NCI-H748 treated with DMSO at 0.1 percent for 48 hours (cell line): Measurements from ENCODE around the gene ANGPTL1.

Source experiments
- DNase-seq: peaks from one replicate; lab custom pipeline; 2025; lab: John Stamatoyannopoulos, UW

The ANGPTL1 gene, protein sequence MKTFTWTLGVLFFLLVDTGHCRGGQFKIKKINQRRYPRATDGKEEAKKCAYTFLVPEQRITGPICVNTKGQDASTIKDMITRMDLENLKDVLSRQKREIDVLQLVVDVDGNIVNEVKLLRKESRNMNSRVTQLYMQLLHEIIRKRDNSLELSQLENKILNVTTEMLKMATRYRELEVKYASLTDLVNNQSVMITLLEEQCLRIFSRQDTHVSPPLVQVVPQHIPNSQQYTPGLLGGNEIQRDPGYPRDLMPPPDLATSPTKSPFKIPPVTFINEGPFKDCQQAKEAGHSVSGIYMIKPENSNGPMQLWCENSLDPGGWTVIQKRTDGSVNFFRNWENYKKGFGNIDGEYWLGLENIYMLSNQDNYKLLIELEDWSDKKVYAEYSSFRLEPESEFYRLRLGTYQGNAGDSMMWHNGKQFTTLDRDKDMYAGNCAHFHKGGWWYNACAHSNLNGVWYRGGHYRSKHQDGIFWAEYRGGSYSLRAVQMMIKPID

DNA sequence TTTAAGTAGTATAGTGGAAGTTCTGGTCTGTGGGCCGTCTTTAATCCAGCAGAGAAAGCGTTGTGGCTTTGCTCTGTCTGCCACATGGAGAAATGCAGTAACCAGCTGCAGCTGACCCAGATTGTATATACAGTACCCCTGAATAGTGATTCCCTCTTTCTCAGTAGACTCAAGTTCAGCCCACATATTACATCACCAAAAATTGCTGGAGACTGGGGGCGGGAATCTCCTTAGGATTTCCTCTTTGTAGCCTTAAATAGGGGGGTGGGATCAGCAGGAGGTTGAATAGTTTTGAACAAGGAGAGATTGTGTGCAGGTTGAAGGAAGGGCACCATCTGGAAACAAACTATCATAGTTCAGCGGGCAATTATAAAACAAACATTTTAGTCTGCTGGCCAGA lies at the start of gene ANGPTL1:
Gene ANGPTL1 (minus strand): TSS at position 134 of the 400 bp plus-strand sequence. CDS start 5,301 bp downstream, outside the sequence.
- DNase-seq = no peak

DNA sequence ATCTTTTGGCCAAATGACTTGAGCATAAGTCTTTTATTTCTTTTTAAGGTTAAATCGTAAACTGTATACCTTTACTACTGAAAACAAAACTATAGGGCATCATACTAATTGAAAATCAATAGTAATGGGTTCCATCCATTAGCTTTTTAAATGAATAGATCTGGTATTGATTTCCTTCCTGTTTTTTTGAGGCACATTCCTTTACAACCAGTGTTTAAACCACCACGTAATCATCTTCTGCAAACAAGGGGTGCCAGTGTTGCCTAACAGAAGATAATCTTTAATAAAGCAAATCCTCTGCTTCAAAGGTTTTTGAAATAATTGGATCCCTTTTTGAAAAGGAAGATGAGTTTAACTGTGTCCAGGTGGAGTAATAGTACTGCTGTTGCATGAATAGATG lies 48.7 kb upstream of the ANGPTL1 start:
- DNase-seq = no peak

DNA sequence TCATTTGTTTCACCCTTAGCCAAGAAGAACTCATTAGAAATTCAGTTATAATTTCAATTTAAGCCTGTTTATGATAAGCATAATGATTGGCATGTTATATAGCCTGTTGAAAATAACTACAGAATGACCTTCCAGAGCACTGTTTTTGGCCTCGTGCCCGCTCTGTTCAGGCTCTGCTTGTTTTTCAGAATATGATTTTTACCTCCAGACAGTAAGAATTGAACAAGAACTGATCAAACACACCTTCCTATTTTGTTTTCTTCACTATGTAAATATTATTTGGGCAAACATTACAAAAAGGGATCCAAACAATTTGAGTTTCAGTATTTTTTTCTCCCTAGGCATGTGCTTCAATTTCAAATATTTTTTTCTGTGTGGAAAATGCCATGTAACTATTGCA lies 48.1 kb upstream of the ANGPTL1 start:
- no peak for DNase-seq

DNA sequence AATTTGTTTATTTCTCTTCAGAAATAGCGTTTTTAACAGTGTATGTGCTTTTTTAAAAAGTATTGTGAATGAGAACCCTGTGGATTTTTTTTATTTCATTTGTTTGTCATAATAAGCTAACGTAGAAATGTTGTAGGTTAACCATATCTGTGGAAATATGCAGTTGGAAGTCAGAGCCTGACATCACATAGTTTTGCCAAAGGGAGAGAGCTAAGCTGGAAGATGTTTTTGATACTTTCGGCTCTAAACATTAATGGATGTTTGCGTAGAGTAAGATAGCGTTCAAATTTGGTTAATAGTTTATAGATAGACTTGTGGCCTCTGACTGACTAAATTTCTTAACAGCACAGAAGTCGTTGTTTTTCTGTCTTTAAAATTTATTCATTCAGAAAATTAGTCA lies 47.4 kb upstream of the ANGPTL1 start:
- no peak for DNase-seq

DNA sequence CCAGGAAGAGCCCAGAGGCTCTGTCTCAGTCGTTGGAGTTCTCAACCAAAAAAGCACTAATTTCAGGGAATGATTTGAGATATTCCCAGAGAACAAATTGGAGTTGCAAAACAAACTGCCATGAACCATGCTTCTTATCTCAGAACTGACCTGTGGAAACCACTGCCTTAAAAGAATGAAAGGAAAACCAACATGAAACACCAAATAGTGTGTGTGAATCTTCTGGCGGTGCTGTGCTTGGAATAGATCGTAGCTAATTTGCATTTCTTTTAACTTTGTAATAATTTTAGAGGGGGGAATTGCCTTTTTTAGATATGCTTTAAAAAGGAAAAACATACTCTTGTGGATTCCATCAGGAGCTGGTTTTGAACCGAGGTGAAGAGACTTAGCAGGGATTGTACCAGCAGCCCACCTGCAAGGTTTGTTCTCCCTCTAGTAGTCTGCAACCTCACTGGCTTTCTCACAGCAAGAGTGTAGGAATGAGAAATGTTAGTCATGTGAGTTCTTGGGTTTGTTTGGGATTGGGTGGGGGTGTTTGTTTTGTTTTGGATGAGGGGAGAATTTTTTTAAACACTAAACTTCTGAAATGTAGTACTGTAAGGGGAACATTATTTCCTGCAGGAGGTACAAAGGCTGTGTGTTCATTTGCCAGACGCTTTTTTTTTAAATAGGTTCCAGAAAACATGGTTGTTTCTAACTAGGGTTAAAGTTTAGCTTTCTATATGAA lies 45.7 kb upstream of the ANGPTL1 start:
- DNase-seq = no peak

DNA sequence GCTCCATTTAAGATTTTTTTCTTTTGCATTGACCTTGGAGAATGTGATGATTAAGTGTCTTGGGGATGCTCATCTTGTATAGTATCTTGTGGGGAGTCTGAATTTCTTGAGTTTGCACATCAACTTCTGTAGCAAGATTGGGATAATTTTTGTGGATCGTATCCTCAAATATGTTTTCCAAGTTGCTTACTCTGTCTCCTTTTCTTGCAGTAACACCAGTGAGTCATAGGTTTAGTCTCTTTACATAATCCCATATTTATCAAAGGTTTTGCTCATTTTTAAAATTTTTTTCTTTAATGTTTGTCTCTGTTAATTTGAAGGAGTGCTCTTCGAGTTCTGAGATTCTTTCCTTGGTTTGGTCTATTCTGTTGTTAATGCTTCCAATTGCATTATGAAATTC lies 41.7 kb upstream of the ANGPTL1 start:
- no peak for DNase-seq

DNA sequence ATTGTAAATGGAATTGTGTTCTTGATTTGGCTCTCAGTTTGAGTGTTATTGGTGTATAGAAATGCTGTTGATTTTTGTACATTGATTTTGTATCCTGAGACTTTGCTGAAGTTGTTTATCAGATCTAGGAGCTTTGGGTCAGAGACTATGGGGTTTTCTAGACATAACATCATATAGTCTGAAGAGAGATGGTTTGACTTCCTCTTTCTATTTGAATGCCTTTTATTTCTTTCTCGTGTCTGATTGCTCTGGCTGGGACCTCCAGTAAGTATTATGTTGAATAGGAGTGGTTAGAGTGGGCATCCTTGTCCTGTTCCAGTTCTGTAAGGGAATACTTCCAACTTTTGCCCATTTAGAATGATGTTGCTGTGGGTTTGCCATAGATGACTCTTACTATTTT lies 39.1 kb upstream of the ANGPTL1 start:
- DNase-seq = no peak

DNA sequence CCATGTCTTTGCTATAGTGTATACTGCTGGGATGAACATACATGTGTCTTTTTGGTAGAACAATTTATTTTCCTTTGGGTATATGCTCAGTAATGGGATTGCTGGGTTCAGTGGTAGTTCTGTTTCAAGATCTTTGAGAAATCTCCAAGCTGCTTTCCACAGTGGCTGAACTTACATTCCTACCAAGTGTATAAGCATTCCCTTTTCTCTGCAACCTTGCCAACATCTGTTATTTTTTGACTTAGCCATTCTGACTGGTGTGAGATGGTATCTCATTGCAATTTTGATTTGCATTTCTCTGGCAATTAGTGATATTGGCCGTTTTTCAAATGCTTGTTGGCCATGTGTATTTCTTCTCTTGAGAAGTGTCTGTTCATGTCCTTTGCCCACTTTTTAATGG lies 37.5 kb upstream of the ANGPTL1 start:
- no peak for DNase-seq

DNA sequence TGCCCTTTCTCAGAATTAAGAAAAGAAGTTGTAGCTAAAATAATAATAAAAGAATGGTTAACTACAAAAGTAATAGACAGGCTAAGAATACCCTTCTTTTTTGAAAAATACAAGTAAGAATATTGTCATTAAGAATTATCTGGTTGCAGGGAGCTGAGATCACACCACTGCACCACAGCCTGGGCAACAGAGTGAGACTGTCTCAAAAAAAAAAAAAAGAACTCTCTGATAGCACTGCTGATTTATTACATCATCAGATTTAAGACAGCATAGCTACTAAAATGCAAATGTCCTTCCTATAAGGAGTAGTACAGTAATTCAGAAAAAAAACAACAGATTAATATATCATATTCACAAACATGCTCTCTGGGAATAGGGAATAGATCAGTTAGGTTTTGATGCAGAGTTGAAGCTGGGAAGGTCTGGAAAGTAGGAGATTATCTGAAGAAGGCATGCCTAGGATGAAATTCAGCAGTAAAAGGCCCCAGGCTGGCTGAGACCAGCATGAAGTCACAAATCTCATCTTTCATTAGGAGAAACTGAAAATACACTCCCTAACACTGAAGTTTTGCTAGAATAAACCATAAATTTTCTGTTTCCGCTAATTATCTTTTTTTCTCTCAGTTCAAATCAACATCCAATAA lies 30.7 kb upstream of the ANGPTL1 start:
- DNase-seq = no peak

DNA sequence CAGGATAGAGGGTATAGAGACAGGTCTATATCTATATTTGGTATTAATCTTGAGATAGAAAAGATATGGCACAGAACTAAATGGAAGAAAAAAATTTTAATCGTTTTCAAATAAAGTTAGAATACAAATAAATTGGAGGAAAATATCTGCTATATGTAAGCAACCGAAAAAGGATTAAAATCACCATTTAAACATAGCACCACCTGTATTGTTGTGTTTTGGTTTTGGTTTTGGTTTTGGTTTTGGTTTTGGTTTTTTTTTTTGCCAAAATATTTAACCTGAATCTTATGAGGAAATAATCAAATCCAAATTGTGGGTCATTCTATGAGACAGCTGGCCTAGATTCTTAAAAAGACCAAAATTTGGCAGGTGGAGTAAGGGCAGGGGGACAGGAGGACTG lies 28.5 kb upstream of the ANGPTL1 start:
- DNase-seq = no peak

DNA sequence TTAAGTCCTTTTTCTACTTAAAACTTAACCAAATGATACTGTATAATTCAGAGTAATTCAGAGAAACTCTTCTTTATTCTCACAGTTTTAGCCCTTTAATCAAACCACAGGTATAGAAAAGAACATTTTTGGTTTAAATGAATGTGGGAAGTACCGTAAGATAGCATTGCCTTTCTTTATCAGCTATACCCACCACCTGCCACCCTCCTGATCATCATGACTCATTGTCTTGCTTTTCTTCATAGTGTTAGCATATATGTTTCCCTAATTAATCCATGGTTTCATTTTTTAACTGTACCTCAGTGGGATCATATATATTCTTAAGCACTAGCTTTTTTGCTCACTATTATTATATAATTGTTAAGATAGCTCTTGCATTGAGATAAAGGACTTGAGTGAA lies 27.5 kb upstream of the ANGPTL1 start:
- DNase-seq = no peak

DNA sequence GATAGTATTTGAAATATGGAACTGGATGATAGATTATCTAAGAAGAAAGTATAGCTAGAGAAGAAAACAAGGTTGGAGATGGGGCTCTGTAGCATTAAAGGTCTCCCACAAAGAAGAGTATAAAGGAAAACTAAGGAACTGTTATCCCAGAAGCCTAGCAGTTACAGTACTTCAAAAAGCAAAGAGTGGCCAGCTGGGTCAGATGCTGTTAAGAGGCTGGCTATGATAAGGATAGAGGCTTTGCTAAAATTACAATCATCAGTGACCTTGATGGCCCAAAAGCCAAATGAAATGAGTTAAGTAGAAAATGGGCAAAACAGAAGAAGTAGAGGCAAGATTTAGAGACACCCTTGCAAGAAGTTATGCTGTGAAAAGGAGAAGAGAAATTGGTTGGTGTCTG lies 25.1 kb upstream of the ANGPTL1 start:
- DNase-seq = no peak

DNA sequence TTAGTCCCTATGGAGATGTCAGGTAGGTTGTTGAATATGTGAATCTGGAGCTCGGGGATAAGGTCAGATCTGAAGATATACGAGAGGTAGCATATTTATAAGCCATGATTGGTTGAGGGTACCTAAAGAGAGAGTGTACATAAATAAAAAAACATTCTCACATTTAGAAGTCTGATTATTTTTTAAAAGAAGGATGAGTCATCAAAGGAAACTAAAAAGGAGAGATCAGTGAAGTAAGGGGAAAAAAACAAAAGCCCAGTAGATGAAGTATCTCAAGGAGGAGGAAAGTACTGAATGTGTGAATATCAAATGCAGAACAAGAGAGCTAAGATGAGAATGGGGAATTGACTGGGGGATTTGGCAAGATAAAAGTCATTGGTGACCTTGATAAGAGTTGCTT lies 15.7 kb upstream of the ANGPTL1 start:
- no peak for DNase-seq

DNA sequence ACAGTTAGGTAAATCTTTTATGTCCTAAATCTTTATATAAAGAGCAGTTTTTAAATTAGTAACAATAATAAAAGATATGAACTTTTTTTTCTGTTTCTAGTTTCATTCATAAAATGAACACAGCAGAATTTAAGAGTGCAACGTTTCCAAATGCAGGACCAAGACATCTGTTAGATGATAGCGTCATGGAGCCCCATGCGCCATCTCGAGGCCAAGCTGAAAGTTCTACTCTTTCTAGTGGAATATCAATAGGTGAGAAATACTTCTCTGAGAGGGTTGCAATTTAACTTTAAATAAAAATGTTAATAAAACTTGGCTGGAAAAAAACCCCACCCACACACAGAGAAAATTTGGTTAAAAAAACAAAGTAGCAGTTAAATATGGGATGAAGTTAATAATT lies 15.0 kb upstream of the ANGPTL1 start:
- no peak for DNase-seq

DNA sequence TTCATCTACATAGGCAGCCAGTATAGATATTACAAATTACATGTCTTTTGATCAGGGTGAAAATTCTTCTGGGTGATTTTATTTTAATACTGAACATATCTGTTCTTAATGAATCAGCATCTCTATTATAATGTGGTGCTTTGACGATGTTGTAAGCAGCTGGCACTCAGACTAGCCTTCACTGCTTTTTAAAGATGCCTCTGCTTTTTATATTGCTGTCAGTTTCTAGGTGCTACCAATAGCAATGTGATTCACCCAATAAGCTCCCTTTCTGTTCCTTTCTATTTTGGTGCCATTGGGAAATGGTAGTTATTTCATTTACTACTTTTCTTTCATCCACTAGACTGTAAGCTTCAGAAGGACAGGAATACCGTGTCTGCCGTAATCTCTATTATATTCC lies 11.1 kb upstream of the ANGPTL1 start:
- no peak for DNase-seq

DNA sequence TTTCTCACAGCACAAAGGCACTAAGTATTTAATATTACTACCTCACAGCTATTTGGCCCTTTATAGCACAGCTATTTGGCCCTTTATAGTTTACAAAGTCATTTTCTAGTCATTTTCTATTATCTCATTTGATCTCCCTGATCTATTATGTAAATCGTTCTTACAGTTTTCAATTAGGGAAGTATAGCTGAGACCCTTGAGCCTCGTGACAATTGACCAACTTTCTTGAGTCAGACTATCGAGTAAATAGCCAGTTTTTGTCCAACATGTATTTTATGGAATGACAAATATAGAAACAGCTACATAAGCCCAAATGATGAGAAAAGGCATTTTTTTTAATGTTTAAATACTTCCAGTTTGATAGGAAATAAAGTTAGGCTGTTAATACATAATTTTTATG lies 7.0 kb upstream of the ANGPTL1 start:
- no peak for DNase-seq

DNA sequence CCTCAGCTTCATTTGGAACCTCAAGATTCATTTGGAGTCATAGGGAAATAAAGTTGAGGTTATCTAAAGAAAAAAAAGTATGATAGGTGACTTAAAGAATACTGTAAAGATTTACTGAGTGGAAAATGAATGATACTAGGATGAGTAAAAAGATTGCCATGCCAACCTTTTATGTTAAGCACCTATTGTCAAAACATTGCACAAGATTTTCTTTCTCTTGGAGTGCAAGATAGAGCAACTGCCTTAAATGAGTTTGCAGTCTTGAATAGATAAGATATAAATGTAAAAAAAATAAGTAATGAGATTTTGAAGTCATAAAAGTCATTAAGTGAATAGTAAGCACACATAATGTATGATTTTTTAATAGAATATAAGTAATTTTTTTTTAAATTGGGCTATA lies 5.1 kb upstream of the ANGPTL1 start:
- DNase-seq = no peak

DNA sequence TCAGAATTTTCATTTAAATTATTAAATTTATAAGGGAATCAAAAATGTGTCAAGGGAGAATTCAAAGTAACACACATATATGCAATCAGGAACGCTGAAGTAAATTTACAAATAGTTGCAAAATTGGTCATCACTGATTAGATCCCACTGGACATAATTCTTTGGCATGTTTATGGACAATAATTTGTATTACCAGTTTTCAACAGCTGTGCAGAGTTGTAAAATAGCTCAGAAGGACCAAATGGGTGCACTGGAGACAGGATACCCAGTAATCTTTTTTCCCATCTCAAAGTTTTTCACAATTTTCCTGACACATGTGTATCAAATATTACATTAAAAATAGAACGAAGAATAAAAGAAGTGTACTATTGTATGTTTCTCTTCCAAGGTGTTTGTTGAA lies 4.1 kb upstream of the ANGPTL1 start:
- no peak for DNase-seq

DNA sequence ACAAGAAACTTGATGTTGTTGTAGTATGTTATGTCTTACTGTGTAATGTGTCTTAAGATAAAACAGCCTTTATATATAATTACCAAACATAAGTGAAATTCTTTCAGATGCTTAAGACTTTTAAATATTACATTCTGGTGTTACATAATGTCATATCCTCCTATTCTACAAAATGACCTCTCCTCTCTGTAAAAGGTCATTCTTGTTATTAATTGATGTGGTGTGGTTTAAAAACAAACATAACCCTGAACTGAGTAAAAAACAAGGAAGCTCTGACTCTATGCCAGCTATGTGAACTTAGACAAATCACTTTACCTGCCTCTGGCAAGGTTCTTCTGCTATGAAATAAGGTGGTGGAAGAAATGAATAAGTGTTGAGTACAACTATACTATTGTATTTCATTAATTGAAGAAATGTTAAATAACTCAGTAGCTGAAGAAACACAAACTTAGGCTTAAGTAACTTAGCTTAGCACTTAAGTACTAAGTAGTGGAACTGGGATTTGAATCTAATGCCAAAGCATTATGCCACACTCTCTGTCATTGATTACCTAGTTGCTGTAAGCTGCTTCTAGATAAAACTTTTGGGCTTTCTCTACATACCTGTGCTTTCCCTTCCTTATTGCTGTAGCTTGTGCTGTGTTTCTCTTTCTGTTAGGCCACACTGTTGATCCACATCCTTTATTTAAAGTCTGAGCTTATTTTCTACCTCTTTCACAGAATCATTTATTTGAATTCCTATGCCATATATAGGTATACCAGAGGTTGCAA lies 859 bp upstream of the ANGPTL1 start:
- no peak for DNase-seq

DNA sequence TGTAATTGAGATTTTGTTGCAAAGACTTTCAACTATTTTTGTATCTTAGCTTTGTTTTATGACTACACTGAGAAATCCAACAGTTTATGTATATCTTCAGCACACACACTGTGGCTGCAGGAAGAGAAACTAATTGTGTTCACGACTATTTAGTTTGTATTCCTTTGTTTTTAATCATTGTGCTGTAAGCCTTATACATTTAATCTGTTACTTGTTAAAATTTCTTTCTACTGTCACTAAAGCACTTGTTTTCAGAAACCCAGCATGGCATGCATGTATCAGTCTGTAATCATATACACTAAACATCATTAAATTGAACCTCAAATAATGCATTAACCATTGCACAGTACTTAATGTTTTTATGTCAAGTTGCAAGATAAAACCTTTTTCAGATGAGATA lies 656 bp downstream of the ANGPTL1 start:
- DNase-seq = no peak

DNA sequence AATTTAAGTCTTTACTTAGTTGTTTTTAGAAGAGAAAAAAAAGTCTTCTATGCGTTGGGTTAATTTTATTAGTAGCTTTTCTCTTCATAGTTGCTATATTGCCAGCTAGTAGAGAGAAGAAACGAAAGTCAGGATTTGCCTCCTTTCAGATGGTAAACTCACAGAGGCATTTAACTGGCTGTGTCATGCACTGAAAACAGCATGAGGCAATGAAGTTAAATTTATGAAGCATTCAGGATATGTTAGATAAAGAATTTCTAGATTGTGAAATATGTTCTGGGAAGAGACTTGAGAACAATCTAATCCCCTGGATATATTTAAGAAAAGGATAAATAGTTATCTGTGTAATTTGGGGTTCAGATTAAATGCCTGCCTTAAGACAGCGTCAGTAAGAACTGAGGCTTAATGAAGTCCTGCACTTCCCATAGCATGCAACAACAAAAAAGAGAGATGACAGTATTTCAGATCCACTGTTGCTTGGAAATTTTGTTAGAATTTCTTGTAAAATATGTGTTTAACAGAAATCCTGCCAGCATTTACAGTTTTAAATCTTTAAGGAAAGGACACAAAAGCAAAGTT lies 1.7 kb downstream of the ANGPTL1 start:
- DNase-seq = no peak

DNA sequence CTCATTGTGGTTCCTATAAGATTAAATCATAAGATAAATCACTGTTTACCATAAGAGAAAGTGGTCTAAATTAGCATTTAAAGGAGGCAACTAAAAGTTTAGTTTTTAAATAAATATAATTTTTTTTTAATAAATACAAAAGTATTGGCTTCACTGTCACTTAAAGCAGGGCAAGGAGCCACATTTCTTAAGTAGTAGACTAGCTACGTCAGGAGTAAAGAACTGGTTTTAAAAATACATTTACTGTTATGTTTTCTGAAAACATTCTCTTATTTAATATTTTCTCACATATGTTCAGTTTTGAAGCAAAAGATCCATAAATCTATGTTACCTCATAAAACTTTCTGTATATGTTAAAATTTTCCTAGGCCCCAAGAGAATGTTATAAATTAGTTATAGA lies 2.2 kb downstream of the ANGPTL1 start:
- no peak for DNase-seq
